Keratinocyte (primary cell): ENCODE data around the gene VPS37C.

Experiments
- CTCF ChIP-seq, 3 experiments: IDR thresholded peaks in 1 of 3; conservative IDR thresholded peaks in 1 of 3; optimal IDR thresholded peaks in 1 of 3; 2 replicates in 2 of 3; 3 replicates in 1 of 3; pipeline versions ENCODE3 to v1.5.1; 2011; ENCODE audit warnings: low read length in 3 of 3, mild to moderate bottlenecking in 3 of 3, moderate library complexity in 2 of 3, control low read depth in 1 of 3, inconsistent platforms in 1 of 3; ENCODE audit not compliant: insufficient read depth in 2 of 3; ENCODE audit errors: extremely low read depth in 1 of 3
- EZH2 ChIP-seq: IDR thresholded peaks from one replicate; pipeline ENCODE4 v1.6.1; 2012; ENCODE audit warnings: inconsistent platforms, mild to moderate bottlenecking, low read length, moderate library complexity

GRCh38 chr11:61109671-61110070 is 51.6 kb downstream of the VPS37C start:
- TF ChIP-seq EZH2 (no peak), CTCF (optimal IDR thresholded peaks at IDR 0.05 in 1 of 3, IDR thresholded peaks at IDR 0.05 in 1 of 3, conservative IDR thresholded peaks at IDR 0.05 in 1 of 3; ENCODE audit: extremely low read depth in 1 of 3, insufficient read depth in 2 of 3, low read length in 3 of 3) (no peak)
